Stimulated activated CD8-positive, alpha-beta memory T cell treated with anti-CD3 and anti-CD28 coated beads, Interleukin-7, amount 100 ng/mL, for 1 hour (primary cell): ENCODE results near the gene NHS.
A peak's percentile ranks its signal among the peaks of the same experiment; 100 is the strongest.

Source experiments
- DNase-seq, 2 donors: peaks; one replicate each; pipeline ENCODE4 v3.0.0-alpha.2; 2020; ENCODE audit warnings: low read depth in 2 of 2

NHS gene

GRCh38 chrX:17736478-17736855 lies 361.5 kb downstream of the NHS start:
- DNase-seq: no peak

GRCh38 chrX:17736856-17737709 lies 362.1 kb downstream of the NHS start, which contains the start of gene SCML1:
SCML1 (plus strand) TSS chrX:17737493; CDS start chrX:17744187, 6,694 bp downstream.
- peak; percentile 53 to 62 for DNase-seq

DNA sequence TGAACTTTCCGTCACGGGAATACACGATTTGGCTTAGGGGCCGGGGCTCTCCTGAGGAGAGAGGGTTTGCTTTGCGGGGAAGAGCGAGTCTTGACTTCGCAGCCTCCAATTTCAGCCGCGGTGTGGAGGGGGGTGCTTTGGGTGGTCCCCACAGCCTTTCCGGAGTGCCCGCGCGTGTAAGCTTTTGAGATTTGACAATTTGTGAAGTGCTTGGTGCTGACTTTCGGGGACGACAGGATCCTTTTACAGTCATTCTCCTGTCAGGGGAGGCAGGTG lies 362.6 kb downstream of the NHS start:
- DNase-seq: no peak

- no peak for DNase-seq
Observed at GRCh38 chrX:17737986-17738713, 363.1 kb downstream of the NHS start.

DNA sequence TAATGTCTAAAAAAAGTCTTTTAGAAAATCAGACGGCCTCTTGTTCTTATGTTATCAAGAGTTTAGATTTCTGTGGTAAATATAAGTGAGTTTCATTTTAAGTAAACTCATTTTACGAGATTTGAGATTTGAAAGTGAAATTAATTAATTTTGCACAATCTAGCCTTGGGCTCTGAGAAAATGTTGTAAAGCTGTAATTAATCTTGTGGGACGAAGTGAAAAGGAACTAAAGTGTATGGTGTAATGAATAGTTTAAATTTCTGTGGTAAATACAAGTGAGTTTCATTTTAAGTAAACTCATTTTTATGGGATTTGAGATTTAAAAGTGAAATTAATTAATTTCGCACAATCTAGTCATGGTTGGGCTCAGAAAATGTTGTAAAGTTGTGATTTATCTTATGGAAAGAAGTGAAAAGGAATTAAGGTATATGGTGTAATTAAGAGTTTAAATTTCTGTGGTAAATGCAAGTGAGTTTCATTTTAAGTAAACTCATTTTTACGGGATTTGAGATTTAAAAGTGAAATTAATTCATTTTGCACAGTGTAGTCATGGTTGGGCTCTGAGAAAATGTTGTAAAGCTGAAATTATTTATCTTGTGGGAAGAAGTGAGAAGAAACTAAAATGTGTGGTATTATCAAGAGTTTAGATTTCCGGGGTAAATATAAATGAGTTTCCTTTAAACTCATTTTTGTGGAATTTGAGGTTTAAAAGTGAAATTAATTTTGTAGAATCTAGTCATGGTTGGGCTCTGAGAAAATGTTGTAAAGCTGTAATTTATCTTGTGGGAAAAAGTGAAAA lies 363.9 kb downstream of the NHS start:
- DNase-seq: no peak

- no peak for DNase-seq
Observed at GRCh38 chrX:17740137-17741122, 365.4 kb downstream of the NHS start.

DNA sequence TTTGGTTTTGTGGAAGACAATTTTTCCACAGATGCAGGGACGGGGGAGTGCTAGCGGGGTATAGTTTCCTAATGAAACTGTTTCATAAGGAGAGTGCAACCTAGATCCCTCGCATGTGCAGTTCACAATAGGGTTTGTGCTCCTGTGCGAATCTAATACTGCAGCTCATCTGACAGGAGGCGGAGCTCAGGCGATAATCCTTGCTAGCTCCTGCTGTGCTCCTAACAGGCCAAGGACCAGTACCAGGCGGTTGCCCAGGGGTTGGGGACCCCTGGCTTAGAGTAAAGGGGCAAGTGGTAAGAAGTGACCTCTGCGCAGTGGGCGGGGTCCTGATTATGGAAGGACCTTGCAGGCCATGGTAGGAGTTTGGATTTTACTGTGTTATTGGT lies 366.1 kb downstream of the NHS start:
- DNase-seq: no peak

GRCh38 chrX:17743913-17744312 lies 368.9 kb downstream of the NHS start:
- DNase-seq: no peak

GRCh38 chrX:17744896-17745523 lies 370.0 kb downstream of the NHS start:
- DNase-seq: no peak

DNA sequence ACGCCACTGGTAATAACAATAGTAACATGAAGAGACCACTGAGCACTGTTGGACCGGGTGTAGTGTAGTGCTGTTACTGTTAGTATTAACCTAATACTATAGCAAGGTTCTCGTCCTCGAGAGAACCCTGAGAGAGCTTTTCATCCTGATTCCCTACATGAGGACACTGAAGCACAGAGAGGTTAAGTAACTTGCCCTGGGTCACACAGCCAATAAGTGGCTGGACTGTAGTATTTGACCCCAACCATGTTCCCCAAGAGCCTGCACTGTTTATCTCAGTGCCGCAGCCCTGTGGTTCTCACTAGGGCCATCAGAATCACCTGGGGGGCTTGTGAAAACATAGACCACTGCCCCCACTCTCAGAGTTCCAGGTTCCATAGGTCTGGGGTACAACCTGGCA lies 372.7 kb downstream of the NHS start:
- DNase-seq: no peak

GRCh38 chrX:17748684-17749083 lies 373.7 kb downstream of the NHS start:
- no peak for DNase-seq

DNA sequence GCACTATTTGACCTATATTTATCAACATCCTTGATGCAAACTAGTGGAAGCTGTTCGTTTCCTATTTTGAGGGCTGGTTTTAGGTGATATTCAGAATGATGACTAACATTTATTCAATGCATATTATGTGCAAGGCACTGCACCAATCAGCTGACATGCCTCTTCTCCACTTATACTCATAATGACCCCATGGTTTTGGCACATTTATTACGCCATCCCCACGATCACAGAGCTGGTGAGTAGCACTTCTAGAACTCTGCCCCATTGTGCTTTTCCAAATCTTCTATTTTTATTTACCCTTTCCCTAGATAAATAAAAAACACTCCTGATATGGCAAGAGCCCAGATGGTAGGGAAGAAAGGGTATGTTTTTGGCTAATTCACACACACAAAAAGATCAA lies 375.4 kb downstream of the NHS start:
- DNase-seq: no peak

DNA sequence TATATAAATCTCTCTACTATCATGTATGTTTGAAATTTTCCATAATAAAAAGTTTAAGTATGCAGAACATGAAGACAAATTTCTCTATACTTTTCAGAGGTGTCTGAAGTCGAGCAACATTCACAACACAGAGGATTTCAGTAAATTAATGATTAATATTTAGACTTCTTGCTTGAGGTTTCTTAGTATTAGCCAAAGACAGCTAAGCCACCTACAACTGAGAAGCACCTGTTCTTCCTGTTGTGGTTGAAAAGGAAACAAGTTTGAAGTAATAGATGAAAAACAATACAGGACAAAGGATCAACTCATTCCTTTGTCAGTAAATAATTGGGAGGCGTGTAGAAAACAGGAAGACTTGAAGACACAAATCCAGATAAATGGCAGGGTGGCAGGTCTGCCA lies 383.4 kb downstream of the NHS start:
- DNase-seq: no peak

- no peak for DNase-seq
Observed at GRCh38 chrX:17759990-17760389, 385.0 kb downstream of the NHS start.

DNA sequence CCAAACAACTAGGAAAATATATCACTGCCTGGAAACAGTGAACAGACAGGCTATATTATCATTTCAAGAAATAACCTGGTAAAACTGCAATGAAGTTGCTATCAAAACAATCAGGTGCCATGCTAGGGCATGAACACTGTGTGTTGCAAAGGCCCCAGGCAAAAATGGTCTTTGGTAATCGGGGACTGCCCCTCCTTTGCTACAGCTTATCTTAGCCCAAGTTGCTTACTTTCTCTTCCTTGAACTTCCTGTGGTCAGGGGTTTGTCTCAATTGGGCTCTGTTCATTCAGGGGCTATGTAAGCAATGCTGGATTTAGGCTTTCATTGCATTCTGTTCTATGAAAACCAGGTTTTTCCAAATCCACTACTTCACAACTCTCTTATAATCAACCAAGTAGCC lies 392.7 kb downstream of the NHS start:
- no peak for DNase-seq

DNA sequence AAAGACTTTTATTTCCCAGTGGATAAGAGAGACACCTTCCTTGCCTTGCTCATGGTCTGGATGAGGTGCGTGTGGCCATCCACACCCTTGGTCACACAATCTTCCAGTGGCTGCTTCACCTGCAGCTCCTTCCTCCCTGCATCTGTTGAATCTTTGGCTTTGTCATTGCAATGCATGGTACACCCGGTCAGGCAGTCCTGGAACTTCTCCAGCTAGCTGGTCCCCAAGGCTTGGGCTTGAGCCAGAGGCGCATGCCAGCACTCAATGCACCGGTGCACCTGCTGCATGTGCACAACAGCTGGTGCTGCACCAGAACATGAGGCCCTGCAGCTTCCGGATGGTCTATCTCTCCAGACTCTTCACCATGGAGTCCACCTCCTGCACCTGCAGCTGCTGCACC lies 394.0 kb downstream of the NHS start:
- no peak for DNase-seq

GRCh38 chrX:17769701-17770269 lies 394.8 kb downstream of the NHS start:
- no peak for DNase-seq

DNA sequence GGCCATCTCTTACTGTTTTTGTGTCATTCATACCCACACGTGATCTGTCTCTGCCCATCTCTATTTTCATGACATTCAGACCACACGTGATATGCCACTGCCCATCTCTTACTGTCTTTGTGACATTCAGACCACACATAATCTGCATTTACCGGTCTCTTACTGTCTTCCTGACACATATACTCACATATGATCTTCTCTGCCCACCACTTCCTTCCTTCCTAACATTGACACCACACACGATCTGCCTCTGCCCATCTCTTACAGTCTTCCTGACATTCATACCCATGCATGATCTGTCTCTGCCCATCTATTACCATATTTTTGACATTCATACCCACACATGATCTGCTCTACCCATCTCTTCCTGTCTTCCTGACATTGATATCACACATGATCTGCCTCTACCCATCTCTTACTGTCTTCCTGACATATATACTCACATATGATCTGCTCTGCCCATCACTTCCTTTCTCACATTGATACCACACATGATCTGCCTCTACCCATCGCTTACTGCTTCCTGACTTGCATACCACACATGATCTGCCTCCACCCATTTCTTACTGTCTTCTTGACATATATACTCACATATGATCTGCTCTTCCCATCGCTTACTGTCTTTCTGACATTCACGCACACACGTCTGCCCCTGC lies 398.3 kb downstream of the NHS start:
- DNase-seq: no peak

GRCh38 chrX:17774053-17774452 lies 399.1 kb downstream of the NHS start:
- no peak for DNase-seq

GRCh38 chrX:17778997-17779396 lies 404.0 kb downstream of the NHS start:
- no peak for DNase-seq
